NT2/D1 (cell line): Measurements from ENCODE around the gene LSP1.

Experiments
- DNase-seq: peaks from one replicate; pipeline ENCODE4 v3.0.0-alpha.2; 2011; ENCODE audit warnings: low read depth, low spot score
- H3K27me3 ChIP-seq: 2 replicates; pipeline ENCODE4 v1.6.0; 2011; ENCODE audit warnings: mild to moderate bottlenecking; ENCODE audit not compliant: insufficient read length, insufficient read depth
- H3K36me3 ChIP-seq: 2 replicates; pipeline ENCODE4 v1.6.1; 2011; ENCODE audit warnings: mild to moderate bottlenecking, low read length, mixed read lengths; ENCODE audit not compliant: insufficient read depth, insufficient read length
- H3K4me1 ChIP-seq: 2 replicates; pipeline ENCODE4 v1.5.1; 2011; ENCODE audit not compliant: insufficient read depth, insufficient read length
- H3K4me3 ChIP-seq: 2 replicates; pipeline ENCODE4 v1.5.1; 2011; ENCODE audit warnings: low read depth; ENCODE audit not compliant: insufficient read length
- H3K9ac ChIP-seq: 2 replicates; pipeline ENCODE4 v1.6.0; 2011; ENCODE audit warnings: low read depth; ENCODE audit not compliant: insufficient read length
- H3K9me3 ChIP-seq: 2 replicates; pipeline ENCODE4 v1.5.1; 2011; ENCODE audit warnings: mild to moderate bottlenecking, low read length; ENCODE audit not compliant: insufficient read depth
- SUZ12 ChIP-seq: IDR thresholded peaks from 2 replicates; pipeline ENCODE4 v1.6.1; 2011; ENCODE audit not compliant: insufficient read length, insufficient read depth; ENCODE audit errors: extremely low read depth
- YY1 ChIP-seq: IDR thresholded peaks from 2 replicates; pipeline ENCODE4 v1.6.1; 2011; ENCODE audit not compliant: insufficient read length, insufficient read depth
- ZNF274 ChIP-seq: IDR thresholded peaks from 2 replicates; pipeline ENCODE4 v1.6.1; 2011; ENCODE audit warnings: mild to moderate bottlenecking, low read depth, low read length

The LSP1 gene

DNA sequence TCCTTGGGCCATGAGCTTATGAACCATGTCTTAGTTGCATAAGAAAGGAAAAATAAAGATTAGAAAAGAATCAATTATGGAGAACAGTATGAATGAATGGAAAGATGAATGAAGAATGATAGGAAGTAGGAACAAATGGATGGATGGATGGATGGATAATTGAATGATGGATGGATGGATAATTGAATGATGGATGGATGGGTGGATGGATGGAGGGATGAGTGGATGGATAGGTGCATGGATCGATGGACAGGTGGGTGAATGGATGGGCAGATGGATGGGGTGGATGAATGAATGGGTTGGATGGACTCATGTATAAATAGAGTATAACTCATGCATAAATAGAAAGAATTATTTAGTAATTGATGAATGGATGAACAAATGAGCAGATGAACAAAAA is 7.2 kb downstream of the LSP1 start:
- Histone ChIP-seq H3K27me3 (peaks cover 37% of the 10 kb centered on the region), H3K4me3 (no peak overlapping the region), H3K4me1 (peaks cover 38% of the 10 kb centered on the region), H3K9me3 (no peaks in the 10 kb centered on the region), H3K36me3 (no peaks in the 10 kb centered on the region), H3K9ac (no peak overlapping the region)
- no peak for DNase-seq
- no peak for TF ChIP-seq ZNF274
- TF ChIP-seq SUZ12 = no peak

DNA sequence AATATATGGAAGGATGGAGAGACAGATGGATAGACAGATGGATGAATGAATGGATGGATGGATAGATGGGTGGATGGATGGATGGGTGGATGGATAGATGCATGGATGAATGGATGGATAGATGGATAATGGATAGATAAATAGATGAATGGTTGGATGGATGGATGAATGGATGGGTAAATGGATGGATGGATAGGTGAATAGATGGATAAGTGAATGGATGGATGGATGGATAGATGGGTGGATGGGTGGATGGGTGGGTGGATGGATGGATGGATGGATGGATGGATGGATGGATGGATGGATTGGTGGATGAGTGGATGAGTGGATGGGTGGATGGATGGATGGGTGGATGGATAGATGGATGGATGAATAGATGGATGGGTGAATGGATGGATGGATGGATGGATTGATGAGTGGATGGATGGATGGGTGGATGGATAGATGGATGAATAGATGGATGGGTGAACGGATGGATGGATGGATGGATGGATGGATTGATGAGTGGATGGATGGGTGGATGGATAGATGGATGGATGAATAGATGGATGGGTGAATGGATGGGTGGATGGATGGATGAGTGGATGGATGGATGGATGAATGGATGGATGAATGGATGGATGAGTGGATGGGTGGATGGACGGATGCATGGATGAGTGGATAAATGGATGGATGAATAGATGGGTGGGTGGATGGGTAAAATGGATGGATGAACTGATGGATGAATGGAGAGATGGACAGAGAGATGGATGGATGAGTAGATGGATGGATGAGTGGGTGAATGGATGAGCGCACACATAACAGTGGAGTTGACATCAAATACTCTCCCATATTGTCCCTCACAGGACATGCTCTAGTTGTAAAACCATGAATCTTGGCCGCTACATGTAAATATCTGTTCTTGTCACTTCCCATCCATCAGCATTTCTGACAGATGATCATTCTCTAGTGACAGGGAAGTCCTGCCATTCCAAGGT is 8.8 kb downstream of the LSP1 start:
- TF ChIP-seq ZNF274 (no peak), SUZ12 (no peak), YY1 (no peak)
- no peak overlapping the region for H3K9ac ChIP-seq
- peaks cover 39% of the 10 kb centered on the region for H3K27me3 ChIP-seq
- H3K36me3 ChIP-seq = no peaks in the 10 kb centered on the region
- no peak for DNase-seq
- no peaks in the 10 kb centered on the region for H3K9me3 ChIP-seq
- H3K4me3 ChIP-seq = no peak overlapping the region
- peaks cover 33% of the 10 kb centered on the region for H3K4me1 ChIP-seq

DNA sequence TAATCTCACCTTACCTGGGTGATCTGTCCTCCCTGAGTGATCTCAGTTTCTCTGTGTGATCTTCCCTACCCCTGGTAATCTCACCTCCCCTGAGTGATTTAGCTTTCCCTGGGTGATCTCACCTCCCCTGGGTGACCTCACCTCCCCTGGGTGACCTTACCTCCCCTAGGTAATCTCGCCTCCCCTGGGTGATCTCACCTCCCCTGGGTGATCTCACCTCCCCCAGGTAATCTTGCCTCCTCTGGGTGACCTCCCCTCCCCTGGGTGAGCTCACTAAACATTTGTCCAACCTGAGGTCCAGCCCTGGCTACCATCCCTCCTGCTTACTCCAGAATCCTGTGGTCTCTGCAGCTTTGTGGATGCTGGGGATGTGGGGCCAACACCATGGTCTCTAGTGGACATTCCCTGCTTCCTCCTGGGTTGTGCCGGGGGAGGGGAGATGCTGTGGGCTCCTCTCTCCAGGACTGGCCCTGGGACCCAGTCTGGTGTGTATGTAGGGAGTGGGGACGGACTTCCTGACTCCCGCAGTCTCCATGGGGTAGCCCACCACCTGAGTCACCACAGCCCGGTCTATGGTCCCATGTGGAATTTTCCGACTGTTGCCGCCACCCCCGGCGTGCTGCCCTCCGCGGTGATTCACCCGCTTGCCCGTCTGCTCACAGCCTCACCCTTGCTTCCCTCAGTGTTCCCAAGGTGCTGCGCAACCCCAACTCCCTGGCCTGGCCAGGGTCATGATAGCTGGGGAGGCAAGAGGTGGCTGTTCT is 9.9 kb downstream of the LSP1 start:
- DNase-seq = no peak
- no peak overlapping the region for H3K9ac ChIP-seq
- TF ChIP-seq SUZ12 (no peak), ZNF274 (no peak), YY1 (no peak)
- H3K27me3 ChIP-seq = peaks cover 39% of the 10 kb centered on the region
- peaks cover 27% of the 10 kb centered on the region for H3K4me1 ChIP-seq
- H3K36me3 ChIP-seq = no peaks in the 10 kb centered on the region
- no peak overlapping the region for H3K4me3 ChIP-seq
- H3K9me3 ChIP-seq = no peaks in the 10 kb centered on the region

DNA sequence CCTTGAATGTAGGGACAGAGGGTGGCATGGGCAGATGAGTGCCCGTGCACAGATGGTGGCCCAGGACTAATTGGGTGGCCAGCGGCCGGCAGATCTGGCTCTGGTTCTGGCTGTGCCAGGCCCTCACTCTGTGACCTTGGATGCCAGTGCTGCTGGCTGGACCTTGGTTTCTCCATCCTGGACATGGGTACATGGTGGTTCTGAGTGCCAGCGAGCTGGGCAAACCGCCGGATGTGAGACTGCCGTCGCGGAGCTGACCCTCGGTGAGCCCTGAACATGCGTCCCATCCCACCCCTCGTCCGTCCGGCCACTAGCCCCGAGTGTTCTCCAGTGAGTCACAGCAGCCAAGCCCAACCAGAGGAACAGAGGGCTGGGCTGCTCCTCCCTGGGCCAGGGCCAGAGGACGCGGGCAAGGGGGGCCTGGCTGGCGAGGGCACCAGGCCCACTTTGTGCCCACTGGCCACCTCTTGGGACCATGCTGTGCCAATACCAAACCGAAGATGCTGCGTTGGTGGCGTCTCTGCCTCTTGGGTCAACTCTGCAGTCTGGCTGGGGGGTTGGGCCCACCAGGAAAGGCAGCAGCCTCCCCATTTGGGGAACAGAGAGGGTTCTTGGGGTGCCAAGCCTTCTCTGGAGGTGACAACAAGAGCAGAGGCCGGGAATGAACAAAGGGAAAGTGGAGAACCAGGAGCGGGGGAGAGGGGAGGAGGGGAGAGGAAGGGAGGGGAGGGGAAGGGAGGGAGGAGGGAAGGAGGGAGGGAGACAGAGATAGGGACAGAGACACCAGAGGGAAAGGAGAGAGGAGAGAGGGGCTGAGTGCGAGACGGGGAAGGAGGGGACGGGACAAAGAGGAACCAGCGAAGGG is 10.7 kb downstream of the LSP1 start:
- DNase-seq = peak; percentile 52
- TF ChIP-seq SUZ12 = no peak
- no peak for TF ChIP-seq ZNF274
- TF ChIP-seq YY1 = no peak
- Histone ChIP-seq H3K9me3 (no peaks in the 10 kb centered on the region), H3K4me3 (no peak overlapping the region), H3K4me1 (peaks cover 32% of the 10 kb centered on the region), H3K27me3 (peaks cover 39% of the 10 kb centered on the region), H3K36me3 (no peaks in the 10 kb centered on the region), H3K9ac (no peak overlapping the region)

DNA sequence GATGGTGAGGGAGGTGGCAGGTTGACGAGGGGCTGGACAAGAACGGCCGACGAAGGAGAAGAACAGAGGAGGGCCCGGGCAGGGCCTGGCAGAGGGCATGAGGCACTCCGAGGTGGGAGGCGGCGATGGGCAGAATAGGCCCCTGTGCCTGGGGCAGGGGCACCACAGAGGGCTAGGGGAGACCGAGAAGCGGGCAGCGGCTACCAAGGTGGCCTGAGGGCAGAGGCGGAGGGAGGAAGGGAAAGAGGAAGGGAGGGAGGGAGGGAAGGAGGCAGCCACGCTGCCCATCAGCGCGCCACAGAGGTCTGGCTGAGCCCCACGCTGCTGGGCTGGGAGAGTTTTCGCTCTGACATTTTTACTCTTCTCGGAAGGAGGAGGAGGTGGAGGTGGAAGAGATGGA is 11.3 kb downstream of the LSP1 start:
- no peaks in the 10 kb centered on the region for H3K36me3 ChIP-seq
- peaks cover 32% of the 10 kb centered on the region for H3K4me1 ChIP-seq
- DNase-seq = no peak
- no peak overlapping the region for H3K9ac ChIP-seq
- TF ChIP-seq SUZ12 = no peak
- no peak for TF ChIP-seq YY1
- no peak for TF ChIP-seq ZNF274
- H3K9me3 ChIP-seq = no peaks in the 10 kb centered on the region
- peaks cover 39% of the 10 kb centered on the region for H3K27me3 ChIP-seq
- no peak overlapping the region for H3K4me3 ChIP-seq

DNA sequence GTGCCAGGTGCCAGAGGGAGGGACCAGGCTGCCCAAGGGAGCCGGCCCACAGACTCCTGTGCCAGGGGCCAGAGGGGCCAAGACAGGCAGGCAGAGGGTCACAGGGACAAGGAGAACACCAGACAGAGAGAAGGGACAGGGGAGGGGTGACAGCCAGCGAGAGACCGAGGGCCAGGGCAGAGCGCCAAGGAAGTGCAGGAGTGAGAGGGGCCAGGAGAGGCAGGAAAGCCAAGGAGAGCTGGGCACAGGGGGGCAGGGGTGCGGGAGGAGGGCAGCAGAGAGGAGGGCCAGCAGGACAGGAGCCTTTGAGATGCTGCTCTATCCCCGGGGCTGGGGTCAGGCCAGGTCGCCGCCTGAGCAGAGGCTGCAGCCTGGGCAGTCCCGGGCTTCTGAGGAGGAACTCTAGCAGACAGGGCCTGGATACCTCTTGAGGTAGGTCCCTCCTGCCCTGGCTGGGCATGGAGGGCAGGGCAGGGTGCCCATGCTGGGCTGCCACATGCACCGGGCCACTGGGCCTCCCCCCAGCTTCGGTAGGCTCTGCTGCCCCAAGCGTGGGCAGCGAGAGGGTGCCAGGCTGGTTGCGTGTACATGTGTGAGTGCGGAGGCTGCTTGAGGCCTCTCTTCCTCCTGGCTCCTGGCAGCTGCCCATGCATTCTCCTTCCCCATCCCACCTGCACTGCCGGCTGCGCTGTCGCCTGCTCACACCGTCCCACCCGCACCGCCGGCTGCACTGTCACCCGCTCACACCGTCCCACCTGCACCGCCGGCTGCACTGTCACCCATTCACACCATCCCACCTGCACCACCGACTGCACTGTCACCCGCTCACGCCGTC is 12.2 kb downstream of the LSP1 start:
- Histone ChIP-seq H3K4me1 (peaks cover 32% of the 10 kb centered on the region), H3K36me3 (no peaks in the 10 kb centered on the region), H3K4me3 (no peak overlapping the region), H3K9me3 (no peaks in the 10 kb centered on the region), H3K9ac (peak overlapping the region; percentile 28), H3K27me3 (peaks cover 37% of the 10 kb centered on the region)
- TF ChIP-seq ZNF274 (no peak), SUZ12 (no peak), YY1 (no peak)
- no peak for DNase-seq
